T-cell (primary cell): ENCODE measurements around the gene SLC43A1. TPM values are rescaled to one million over a fixed set of nuclear protein-coding genes. Genes with fewer than 3 reads are reported as not detected.

Source experiments
- ATAC-seq, 4 experiments: fragments of 200-7000 bp in 3 of 4; fragments of 150-1000 bp in 1 of 4; cut with Tn5 transposase; replicated peaks in 1 of 4; 1 replicate in 3 of 4; 2 replicates in 1 of 4; pipeline ENCODE4 v1.10.0; 2021; ENCODE audit warnings: moderate library complexity in 3 of 4, mild to moderate bottlenecking in 2 of 4, moderate number of reproducible peaks in 1 of 4
- CTCF ChIA-PET, 2 donors: fragments of 300-600 bp; sonication (Branson Sonifier 250); formaldehyde crosslinking; loops; one replicate each; lab custom pipeline; 2022; ENCODE audit warnings: antibody characterized with exemption in 2 of 2; lab: Charles Lee
- POLR2A ChIA-PET, 2 donors: fragments of 300-600 bp; sonication (Branson Sonifier 250); formaldehyde crosslinking; loops; one replicate each; lab custom pipeline; 2022; ENCODE audit warnings: antibody characterized with exemption in 2 of 2; lab: Charles Lee
- DNase-seq, 35 experiments: peaks; one replicate each; pipeline versions ENCODE4 v3.0.0 to v3.0.0-alpha.2; 2013 to 2023
- H3K27ac ChIP-seq: one replicate; pipeline ENCODE4 v1.5.1; 2013; ENCODE audit warnings: low read length
- H3K27me3 ChIP-seq, 2 experiments: replicated peaks in 1 of 2; 1 replicate in 1 of 2; 2 replicates in 1 of 2; pipeline versions ENCODE4 v1.6.1 to v1.7.0; 2013; ENCODE audit warnings: low read length in 1 of 2, mixed read lengths in 1 of 2; ENCODE audit not compliant: control insufficient read depth in 2 of 2, insufficient read depth in 2 of 2; ENCODE audit errors: extremely low read depth in 1 of 2
- H3K36me3 ChIP-seq, 2 donors: 1 replicate in 1 of 2; 2 replicates in 1 of 2; pipeline versions ENCODE4 v1.6.1 to v1.7.0; 2013; ENCODE audit warnings: low read length in 1 of 2; ENCODE audit not compliant: control insufficient read depth in 2 of 2, insufficient read depth in 1 of 2; ENCODE audit errors: extremely low read depth in 1 of 2
- H3K4me1 ChIP-seq, 2 experiments: 1 replicate in 1 of 2; 2 replicates in 1 of 2; pipeline versions ENCODE4 v1.6.1 to v1.7.0; 2013; ENCODE audit warnings: low read length in 2 of 2, mixed read lengths in 1 of 2; ENCODE audit not compliant: insufficient read depth in 2 of 2, control insufficient read depth in 1 of 2; ENCODE audit errors: extremely low read depth in 1 of 2
- H3K4me3 ChIP-seq, 2 donors: 1 replicate in 1 of 2; 2 replicates in 1 of 2; pipeline versions ENCODE4 v1.5.1 to v1.7.0; 2013; ENCODE audit warnings: mild to moderate bottlenecking in 2 of 2, low read length in 1 of 2, moderate library complexity in 1 of 2; ENCODE audit not compliant: control insufficient read depth in 1 of 2; ENCODE audit errors: extremely low read depth in 1 of 2
- H3K9me3 ChIP-seq: 2 replicates; pipeline ENCODE4 v1.7.0; 2013
- H3K27ac Mint-ChIP-seq, 2 donors: one replicate each; pipeline ENCODE4 v1.8.0; 2020 to 2021; ENCODE audit warnings: mild to moderate bottlenecking in 2 of 2, mixed read lengths in 2 of 2
- H3K27me3 Mint-ChIP-seq, 2 donors: one replicate each; pipeline ENCODE4 v1.8.0; 2021 to 2022; ENCODE audit warnings: mixed read lengths in 2 of 2
- H3K36me3 Mint-ChIP-seq: one replicate; pipeline ENCODE4 v1.8.0; 2021; ENCODE audit warnings: mixed read lengths
- H3K4me1 Mint-ChIP-seq, 3 donors: one replicate each; pipeline ENCODE4 v1.8.0; 2020 to 2022; ENCODE audit warnings: mixed read lengths in 3 of 3, mild to moderate bottlenecking in 1 of 3
- H3K4me3 Mint-ChIP-seq, 3 donors: one replicate each; pipeline ENCODE4 v1.8.0; 2020 to 2022; ENCODE audit warnings: mild to moderate bottlenecking in 3 of 3, mixed read lengths in 3 of 3, moderate library complexity in 3 of 3
- H3K9me3 Mint-ChIP-seq, 3 donors: one replicate each; pipeline ENCODE4 v1.8.0; 2020 to 2022; ENCODE audit warnings: mixed read lengths in 3 of 3
- WGBS: methylation state at CpG from one replicate; pipeline ENCODE4 v1.1.5; 2013; ENCODE audit warnings: missing lambda C conversion rate; ENCODE audit not compliant: insufficient coverage; 5-methylcytosine and 5-hydroxymethylcytosine counted together
- total RNA-seq, 35 experiments: library from RNA in 6 of 35; stranded (reverse) in 6 of 35; fragments of 120-200 nt in 1 of 35; gene quantifications; one replicate each; pipeline versions ENCODE4 v1.2.1 to v1.2.4 and lab custom pipeline; 2013 to 2026

The SLC43A1 gene
- total RNA-seq, 5 donors from 2014 or later (not counting 1 experiment from before 2014, with no cell fraction given), result 8.8 to 31.6 (median 25.1) TPM

- POLR2A ChIA-PET, result no interaction called here
- Histone ChIP-seq H3K36me3 (no peaks in the 10 kb centered on the region), H3K27ac (no peak overlapping the region), H3K9me3 (no peaks in the 10 kb centered on the region), H3K4me3 (no peak overlapping the region), H3K4me1 (peaks cover 4 to 17% of the 10 kb centered on the region in 2 experiments), H3K27me3 (peaks cover 2 to 39% of the 10 kb centered on the region in 2 experiments)
- H3K36me3 Mint-ChIP-seq, result no peaks in the 10 kb centered on the region
- ATAC-seq (no peak), DNase-seq (no peak)
- H3K4me1 Mint-ChIP-seq, result peaks cover 5 to 18% (median 13%) of the 10 kb centered on the region in 3 donors
- H3K27me3 Mint-ChIP-seq, result peaks cover 12 to 21% of the 10 kb centered on the region in 2 donors
- CTCF ChIA-PET, result interaction anchor here (0.7 to 1.1 kb wide), 2 partner anchors 29 to 1287 kb away, joined by 3 read pairs; no protein-coding TSS in a partner anchor
- H3K9me3 Mint-ChIP-seq, result no peaks in the 10 kb centered on the region
- WGBS, result 69% methylated on average over 26 of the region's 30 CpGs
- H3K4me3 Mint-ChIP-seq, result no peak overlapping the region
- H3K27ac Mint-ChIP-seq, result no peak overlapping the region
These were observed 50.8 kb downstream of the SLC43A1 start for GRCh38 chr11:57464539-57465181.

- no peaks in the 10 kb centered on the region for H3K36me3 ChIP-seq
- H3K27me3 Mint-ChIP-seq, result peaks cover 17 to 27% of the 10 kb centered on the region in 2 donors
- no peak overlapping the region for H3K4me3 Mint-ChIP-seq
- ATAC-seq (no peak), DNase-seq (no peak)
- CTCF ChIA-PET, result interaction anchor here (0.6 to 1.1 kb wide), 4 partner anchors 14 to 1288 kb away, joined by 3 read pairs; no protein-coding TSS in a partner anchor
- POLR2A ChIA-PET, result no interaction called here
- H3K4me1 Mint-ChIP-seq, result peaks cover 9 to 24% (median 20%) of the 10 kb centered on the region in 3 donors
- H3K27ac Mint-ChIP-seq, result no peak overlapping the region
- H3K4me1 ChIP-seq, result peaks cover 11 to 24% of the 10 kb centered on the region in 2 experiments
- no peak overlapping the region for H3K4me3 ChIP-seq
- H3K9me3 ChIP-seq, result no peaks in the 10 kb centered on the region
- H3K36me3 Mint-ChIP-seq, result no peaks in the 10 kb centered on the region
- peaks cover 3 to 46% of the 10 kb centered on the region in 2 experiments for H3K27me3 ChIP-seq
- H3K27ac ChIP-seq, result no peak overlapping the region
- H3K9me3 Mint-ChIP-seq, result no peaks in the 10 kb centered on the region
- WGBS, result 81% methylated on average over 10 of the region's 14 CpGs
These were observed 51.6 kb downstream of the SLC43A1 start for GRCh38 chr11:57463671-57464538.

- Mint-ChIP-seq H3K9me3 (no peaks in the 10 kb centered on the region), H3K27me3 (peaks cover 26 to 33% of the 10 kb centered on the region in 2 donors), H3K4me1 (peaks cover 18 to 33% (median 23%) of the 10 kb centered on the region in 3 donors), H3K4me3 (peak overlapping the region in 2 of 3 donors; percentile 18 to 52), H3K27ac (no peak overlapping the region), H3K36me3 (no peaks in the 10 kb centered on the region)
- 89% methylated on average over 1 of the region's 3 CpGs for WGBS
- Histone ChIP-seq H3K36me3 (no peaks in the 10 kb centered on the region), H3K4me1 (peaks cover 13 to 37% of the 10 kb centered on the region in 2 experiments), H3K27ac (no peak overlapping the region), H3K9me3 (no peaks in the 10 kb centered on the region), H3K4me3 (no peak overlapping the region), H3K27me3 (peaks cover 4 to 60% of the 10 kb centered on the region in 2 experiments)
- ChIA-PET POLR2A (no interaction called here), CTCF (no interaction called here)
- DNase-seq, result no peak
- no peak for ATAC-seq
These were observed 52.9 kb downstream of the SLC43A1 start for GRCh38 chr11:57462597-57462996.

DNA sequence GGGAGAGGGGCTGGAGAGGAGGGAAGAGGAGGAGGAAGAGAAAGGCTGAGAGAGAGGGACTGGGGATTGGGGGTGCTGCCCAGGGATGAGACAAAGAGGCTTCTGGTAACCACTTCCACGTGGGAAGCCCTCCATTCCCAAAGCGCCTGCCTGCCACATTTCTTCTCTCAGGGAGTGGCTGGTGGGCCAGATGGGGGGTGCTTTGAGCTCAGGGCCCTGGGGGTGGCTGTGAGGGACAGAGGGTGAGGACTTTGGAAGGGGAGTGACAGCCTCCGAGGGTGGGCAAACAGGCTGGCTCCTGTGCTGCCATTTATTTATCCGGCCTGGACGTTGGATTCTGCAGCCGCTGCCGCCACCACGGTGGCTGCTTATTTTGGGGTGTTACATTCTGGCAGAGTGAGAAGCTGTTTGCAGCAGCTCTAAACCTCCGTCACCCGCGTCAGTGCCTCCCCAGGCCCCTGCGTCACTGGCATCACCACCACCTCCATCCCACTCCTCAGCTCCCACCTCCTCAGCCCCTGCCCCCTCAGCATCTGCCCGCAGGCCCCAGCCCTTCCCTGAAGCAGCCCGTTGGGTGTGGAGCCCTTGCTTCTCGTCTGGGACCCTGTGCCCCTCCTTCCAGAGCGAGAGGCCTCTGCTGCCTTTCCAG, 53.5 kb downstream of the SLC43A1 start:
- 90% methylated on average over 11 of the region's 16 CpGs for WGBS

DNA sequence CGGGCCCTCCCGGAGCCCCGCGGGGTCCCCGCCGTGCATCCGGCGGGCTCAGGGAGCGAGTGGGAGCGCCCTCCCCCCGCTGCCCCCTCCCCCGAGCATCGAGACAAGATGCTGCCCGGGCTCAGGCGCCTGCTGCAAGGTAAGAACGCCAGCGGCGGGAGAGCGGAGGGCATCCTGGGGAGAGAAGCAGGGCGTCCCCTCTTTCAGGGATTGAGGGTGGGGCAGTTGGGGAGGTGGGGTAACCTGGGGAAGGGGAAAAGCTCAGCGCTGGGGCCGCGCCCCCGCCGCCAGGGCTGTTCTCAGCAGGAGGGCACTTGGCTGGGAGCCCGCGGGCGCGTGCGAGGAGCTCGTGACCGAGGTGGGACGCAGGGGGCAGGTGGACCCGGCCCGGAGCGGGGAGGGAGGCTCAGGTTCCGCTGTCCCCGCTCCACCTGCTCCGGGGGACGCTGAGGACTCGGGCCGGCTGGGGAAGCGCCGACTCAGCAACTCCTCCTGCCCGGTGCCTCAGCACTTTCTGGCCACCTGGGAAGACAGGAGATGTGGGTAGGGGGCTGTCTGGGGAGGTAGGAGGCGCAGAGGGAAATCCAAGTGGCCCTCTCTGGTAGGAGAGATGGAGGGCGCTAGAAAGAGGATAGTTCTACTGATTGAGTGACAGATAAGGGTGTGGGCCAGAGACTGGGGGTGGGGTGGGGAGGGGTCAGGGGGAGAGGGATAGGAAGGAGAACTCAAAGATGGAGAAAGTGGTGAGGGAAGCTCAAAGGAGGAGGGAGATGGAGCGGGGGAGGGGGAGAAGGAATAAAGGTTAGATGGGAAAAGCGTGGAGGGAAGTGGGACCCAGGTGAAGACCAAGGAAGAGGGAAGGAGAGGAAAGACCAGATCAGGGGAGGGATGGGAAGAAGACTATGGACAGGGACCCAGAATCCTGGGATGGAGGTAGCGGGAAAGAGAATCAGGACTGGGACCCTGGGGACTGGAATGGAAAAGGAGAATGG, 54.4 kb downstream of the SLC43A1 start:
- Histone ChIP-seq H3K4me1 (peaks cover 14 to 44% of the 10 kb centered on the region in 2 experiments), H3K9me3 (no peaks in the 10 kb centered on the region), H3K27me3 (peaks cover 4 to 71% of the 10 kb centered on the region in 2 experiments), H3K36me3 (no peaks in the 10 kb centered on the region), H3K27ac (no peak overlapping the region), H3K4me3 (peak overlapping the region in 1 of 2 donors; percentile 15)
- WGBS, result 15% methylated on average over 34 of the region's 50 CpGs
- no peak overlapping the region for H3K27ac Mint-ChIP-seq
- peaks cover 23 to 39% (median 31%) of the 10 kb centered on the region in 3 donors for H3K4me1 Mint-ChIP-seq
- H3K9me3 Mint-ChIP-seq, result no peaks in the 10 kb centered on the region
- H3K36me3 Mint-ChIP-seq, result no peaks in the 10 kb centered on the region
- H3K4me3 Mint-ChIP-seq, result peak overlapping the region; percentile 6 to 97 (median 37)
- peaks cover 33 to 39% of the 10 kb centered on the region in 2 donors for H3K27me3 Mint-ChIP-seq
- ChIA-PET POLR2A (no interaction called here), CTCF (interaction anchor here (0.7 to 5.8 kb wide), 3 partner anchors 32 to 66 kb away, joined by 4 to 43 read pairs (median 6); no protein-coding TSS in a partner anchor)
- ATAC-seq, result peak in 1 of 4 experiments; percentile 5
- peak in 5 of 35 experiments; percentile 8 to 19 (median 11) for DNase-seq

More for the DNA sequence above, 53.5 kb downstream of the SLC43A1 start:
- Mint-ChIP-seq H3K36me3 (no peaks in the 10 kb centered on the region), H3K4me1 (peaks cover 22 to 38% (median 29%) of the 10 kb centered on the region in 3 donors), H3K27ac (no peak overlapping the region), H3K4me3 (peak overlapping the region in 2 of 3 donors; percentile 37 to 97), H3K27me3 (peaks cover 31 to 38% of the 10 kb centered on the region in 2 donors), H3K9me3 (no peaks in the 10 kb centered on the region)
- no peak for ATAC-seq
- CTCF ChIA-PET, result interaction anchor here in 1 of 2 donors (0.6 to 5.8 kb wide), 2 partner anchors 28 to 65 kb away, joined by 4 to 43 read pairs; no protein-coding TSS in a partner anchor
- peaks cover 4 to 63% of the 10 kb centered on the region in 2 experiments for H3K27me3 ChIP-seq
- POLR2A ChIA-PET, result no interaction called here
- H3K36me3 ChIP-seq, result no peaks in the 10 kb centered on the region
- H3K27ac ChIP-seq, result no peak overlapping the region
- H3K4me1 ChIP-seq, result peaks cover 14 to 43% of the 10 kb centered on the region in 2 experiments
- no peak for DNase-seq
- no peak overlapping the region for H3K4me3 ChIP-seq
- H3K9me3 ChIP-seq, result no peaks in the 10 kb centered on the region
